Mesodermal cell (in vitro differentiated cells): ENCODE results near the gene RASAL2.

Experiments used
- H3K27ac ChIP-seq: 2 replicates; pipeline ENCODE4 v1.7.0; 2013; ENCODE audit warnings: mild to moderate bottlenecking, low read depth, low read length, moderate library complexity; ENCODE audit not compliant: severe bottlenecking
- H3K36me3 ChIP-seq: 2 replicates; pipeline ENCODE4 v1.7.1; 2013; ENCODE audit warnings: mild to moderate bottlenecking, low read length, moderate library complexity; ENCODE audit not compliant: control insufficient read depth, insufficient read depth
- H3K4me1 ChIP-seq: one replicate; pipeline ENCODE4 v1.7.1; 2013; ENCODE audit warnings: mild to moderate bottlenecking, low read length; ENCODE audit not compliant: insufficient read depth, control insufficient read depth, poor library complexity, severe bottlenecking
- H3K4me3 ChIP-seq: 2 replicates; pipeline ENCODE4 v1.7.0; 2013; ENCODE audit warnings: low read length, control low read depth, mild to moderate bottlenecking; ENCODE audit not compliant: insufficient read depth, poor library complexity, severe bottlenecking; ENCODE audit errors: extremely low read depth
- H3K9me3 ChIP-seq: 2 replicates; pipeline ENCODE4 v1.7.1; 2013; ENCODE audit warnings: mild to moderate bottlenecking, low read length, moderate library complexity; ENCODE audit not compliant: control insufficient read depth
- WGBS, 2 experiments: methylation state at CpG; one replicate each; pipeline ENCODE4 v1.1.5; 2013; ENCODE audit warnings: missing lambda C conversion rate in 2 of 2; ENCODE audit not compliant: insufficient coverage in 2 of 2; 5-methylcytosine and 5-hydroxymethylcytosine counted together

The RASAL2 gene

GRCh38 chr1:178166429-178167024 is 72.6 kb downstream of the RASAL2 start:
- Histone ChIP-seq H3K36me3 (no peaks in the 10 kb centered on the region), H3K4me3 (no peak overlapping the region)
- 80 to 88% methylated on average over 1 of the region's 1 CpG for WGBS, 2 experiments

DNA sequence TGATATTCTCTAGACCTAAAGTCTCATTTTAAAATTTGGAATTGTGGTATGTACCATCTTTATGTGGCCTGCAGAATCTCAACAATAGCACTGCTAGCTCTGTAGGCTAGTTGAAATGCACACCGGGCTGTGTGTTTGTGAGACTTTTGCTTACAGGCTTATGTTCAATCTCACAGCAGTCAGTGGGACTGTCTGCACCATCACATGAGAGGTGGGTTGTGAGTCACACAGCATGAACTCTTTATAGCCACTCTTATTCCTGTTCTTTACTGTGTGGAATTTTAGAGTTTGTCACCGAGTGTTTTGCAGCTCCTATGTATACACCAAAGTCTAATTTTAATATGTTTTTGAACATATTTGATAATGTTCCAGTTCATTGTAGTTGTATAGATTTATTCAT is 74.6 kb downstream of the RASAL2 start:
- H3K4me3 ChIP-seq = no peak overlapping the region
- no peak overlapping the region for H3K27ac ChIP-seq
- H3K4me1 ChIP-seq = peaks cover 6% of the 10 kb centered on the region
- H3K9me3 ChIP-seq = no peaks in the 10 kb centered on the region
- H3K36me3 ChIP-seq = no peaks in the 10 kb centered on the region
- WGBS, 2 experiments = no CpG with 5 or more reads among the region's 2 CpGs

More at GRCh38 chr1:178166429-178167024, 72.6 kb downstream of the RASAL2 start:
- H3K9me3 ChIP-seq = no peaks in the 10 kb centered on the region
- no peak overlapping the region for H3K27ac ChIP-seq
- peaks cover 6% of the 10 kb centered on the region for H3K4me1 ChIP-seq

DNA sequence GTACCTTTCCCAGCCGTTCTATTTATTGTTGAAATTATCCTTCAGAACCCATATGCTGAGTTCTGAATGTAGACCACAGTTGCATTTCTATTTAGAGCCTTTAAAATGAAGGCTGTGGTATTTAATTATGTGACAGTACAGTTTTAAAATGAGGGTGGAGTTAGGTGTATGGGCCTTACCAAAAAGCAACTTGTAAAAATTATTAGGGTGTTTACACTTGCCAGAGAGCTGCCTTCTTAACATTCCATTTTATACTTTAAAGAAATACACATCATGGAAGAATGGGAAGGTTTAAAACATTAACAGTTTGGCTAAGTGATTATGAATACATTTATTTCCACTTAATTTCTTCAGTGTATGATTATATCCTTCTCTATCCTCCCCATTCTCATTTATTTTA is 75.7 kb downstream of the RASAL2 start:
- H3K4me3 ChIP-seq = no peak overlapping the region
- no CpG with 5 or more reads among the region's 1 CpG for whole genome bisulfite sequencing, 2 experiments
- no peak overlapping the region for H3K27ac ChIP-seq
- no peaks in the 10 kb centered on the region for H3K36me3 ChIP-seq
- H3K9me3 ChIP-seq = no peaks in the 10 kb centered on the region
- H3K4me1 ChIP-seq = peaks cover 11% of the 10 kb centered on the region

- WGBS, 2 experiments = no CpG with 5 or more reads among the region's 3 CpGs
- H3K4me1 ChIP-seq = peaks cover 12% of the 10 kb centered on the region
- no peak overlapping the region for H3K4me3 ChIP-seq
- peak overlapping the region; percentile 3 for H3K27ac ChIP-seq
- H3K9me3 ChIP-seq = no peaks in the 10 kb centered on the region
- no peaks in the 10 kb centered on the region for H3K36me3 ChIP-seq
These were observed 79.0 kb downstream of the RASAL2 start for GRCh38 chr1:178172939-178173338.

GRCh38 chr1:178174539-178174938 is 80.6 kb downstream of the RASAL2 start:
- no peaks in the 10 kb centered on the region for H3K9me3 ChIP-seq
- 63 to 73% methylated on average over 1 of the region's 1 CpG for WGBS, 2 experiments
- peaks cover 6% of the 10 kb centered on the region for H3K4me1 ChIP-seq
- no peak overlapping the region for H3K4me3 ChIP-seq
- no peaks in the 10 kb centered on the region for H3K36me3 ChIP-seq
- no peak overlapping the region for H3K27ac ChIP-seq

DNA sequence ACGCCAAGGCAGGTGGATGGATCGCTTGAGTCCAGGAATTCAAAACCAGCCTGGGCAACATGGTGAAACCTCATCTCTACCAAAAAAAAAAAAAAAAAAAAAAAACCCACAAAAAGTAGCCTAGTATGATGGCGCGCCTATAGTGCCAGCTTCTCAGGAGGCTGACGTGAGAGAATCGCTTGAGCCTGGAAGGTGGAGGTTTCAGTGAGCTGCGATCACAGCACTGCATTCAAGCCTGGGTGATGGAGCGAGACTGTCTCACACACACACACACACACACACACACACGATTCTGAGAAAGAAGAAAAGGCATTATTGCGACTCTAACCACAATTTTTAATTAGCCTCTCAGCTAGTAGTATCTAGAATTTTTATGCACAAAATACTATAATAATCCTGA is 86.5 kb downstream of the RASAL2 start:
- Histone ChIP-seq H3K27ac (no peak overlapping the region), H3K9me3 (no peaks in the 10 kb centered on the region), H3K4me1 (no peaks in the 10 kb centered on the region), H3K36me3 (no peaks in the 10 kb centered on the region), H3K4me3 (no peak overlapping the region)
- whole genome bisulfite sequencing, 2 experiments = 100% methylated on average over 6 of the region's 10 CpGs; no CpG with 5 or more reads in 1 of the 2 experiments

GRCh38 chr1:178183796-178184195 is 89.9 kb downstream of the RASAL2 start:
- Histone ChIP-seq H3K27ac (no peak overlapping the region), H3K9me3 (no peaks in the 10 kb centered on the region), H3K36me3 (no peaks in the 10 kb centered on the region), H3K4me1 (no peaks in the 10 kb centered on the region), H3K4me3 (no peak overlapping the region)

DNA sequence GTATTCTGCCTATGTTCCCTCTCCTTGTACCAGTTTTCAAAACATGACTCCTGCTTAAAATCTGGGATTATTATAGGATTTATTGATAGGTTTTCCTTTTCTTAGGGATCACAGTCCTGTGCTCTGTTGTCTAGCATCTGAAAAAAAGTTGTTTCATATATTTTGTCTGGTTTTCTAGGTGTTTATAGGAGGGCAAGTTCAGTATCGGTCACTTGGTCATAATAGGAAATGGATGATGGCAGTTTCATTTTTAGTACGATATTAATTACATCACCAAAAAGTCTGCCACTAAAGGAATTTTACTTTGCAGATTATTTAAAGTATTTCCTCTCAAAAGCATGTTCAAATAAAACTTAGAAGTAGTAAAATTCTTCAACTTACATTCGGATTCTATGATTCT is 94.4 kb downstream of the RASAL2 start:
- Histone ChIP-seq H3K4me1 (peaks cover 6% of the 10 kb centered on the region), H3K4me3 (no peak overlapping the region), H3K27ac (no peak overlapping the region), H3K36me3 (no peaks in the 10 kb centered on the region), H3K9me3 (no peaks in the 10 kb centered on the region)
- WGBS, 2 experiments = no CpG with 5 or more reads among the region's 3 CpGs

DNA sequence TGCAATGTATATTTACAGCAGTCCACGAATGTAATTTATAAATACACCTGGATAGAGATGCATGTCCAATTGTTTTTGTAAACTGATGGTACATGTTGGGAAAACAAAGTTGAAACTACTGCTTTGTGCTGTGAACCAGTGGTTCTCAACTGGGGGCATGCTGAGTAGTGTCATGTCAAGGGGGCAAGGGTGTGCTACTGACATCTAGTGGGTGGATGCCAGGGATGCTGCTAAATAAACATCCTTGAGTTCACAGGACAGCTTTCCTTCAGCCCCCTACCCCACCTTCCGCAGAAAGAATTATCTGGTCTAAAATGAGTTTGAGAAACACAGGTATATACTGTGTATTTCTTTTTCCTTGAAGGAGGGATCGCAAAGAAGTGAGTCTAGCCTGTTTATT is 95.9 kb downstream of the RASAL2 start:
- WGBS, 2 experiments = no CpG with 5 or more reads among the region's 3 CpGs
- Histone ChIP-seq H3K27ac (no peak overlapping the region), H3K4me1 (peaks cover 6% of the 10 kb centered on the region), H3K4me3 (no peak overlapping the region), H3K36me3 (no peaks in the 10 kb centered on the region), H3K9me3 (no peaks in the 10 kb centered on the region)

- Histone ChIP-seq H3K27ac (no peak overlapping the region), H3K4me3 (no peak overlapping the region), H3K9me3 (no peaks in the 10 kb centered on the region), H3K36me3 (no peaks in the 10 kb centered on the region), H3K4me1 (peaks cover 6% of the 10 kb centered on the region)
- 100% methylated on average over 1 of the region's 2 CpGs; no CpG with 5 or more reads in 1 of the 2 experiments for WGBS, 2 experiments
These were observed 97.0 kb downstream of the RASAL2 start for GRCh38 chr1:178190881-178191280.

DNA sequence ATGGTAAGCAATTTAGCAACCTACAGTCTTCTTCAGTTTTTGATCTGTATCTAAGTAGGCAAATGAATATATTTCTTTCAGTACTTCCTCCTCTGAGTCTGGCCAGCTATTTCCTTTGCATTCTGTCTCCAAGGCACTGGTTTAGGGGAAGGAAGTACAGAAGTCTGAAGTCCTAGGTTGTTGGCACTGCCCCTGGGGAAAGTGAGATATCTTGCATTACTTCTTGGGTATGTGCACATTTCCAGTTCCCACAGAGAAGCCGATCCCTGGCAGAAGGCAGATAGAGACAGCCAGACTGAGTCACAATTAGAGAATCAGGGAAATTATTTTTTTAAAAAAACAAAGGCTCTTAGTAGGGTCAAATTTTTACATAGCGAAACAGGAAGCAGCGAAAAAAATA is 98.8 kb downstream of the RASAL2 start:
- Histone ChIP-seq H3K27ac (no peak overlapping the region), H3K9me3 (no peaks in the 10 kb centered on the region), H3K4me1 (peaks cover 6% of the 10 kb centered on the region), H3K36me3 (no peaks in the 10 kb centered on the region), H3K4me3 (no peak overlapping the region)
- WGBS, 2 experiments = 80 to 100% methylated on average over 1 to 3 of the region's 3 CpGs
